ENCODE results near the gene SHISA8.

Gene SHISA8

DNA sequence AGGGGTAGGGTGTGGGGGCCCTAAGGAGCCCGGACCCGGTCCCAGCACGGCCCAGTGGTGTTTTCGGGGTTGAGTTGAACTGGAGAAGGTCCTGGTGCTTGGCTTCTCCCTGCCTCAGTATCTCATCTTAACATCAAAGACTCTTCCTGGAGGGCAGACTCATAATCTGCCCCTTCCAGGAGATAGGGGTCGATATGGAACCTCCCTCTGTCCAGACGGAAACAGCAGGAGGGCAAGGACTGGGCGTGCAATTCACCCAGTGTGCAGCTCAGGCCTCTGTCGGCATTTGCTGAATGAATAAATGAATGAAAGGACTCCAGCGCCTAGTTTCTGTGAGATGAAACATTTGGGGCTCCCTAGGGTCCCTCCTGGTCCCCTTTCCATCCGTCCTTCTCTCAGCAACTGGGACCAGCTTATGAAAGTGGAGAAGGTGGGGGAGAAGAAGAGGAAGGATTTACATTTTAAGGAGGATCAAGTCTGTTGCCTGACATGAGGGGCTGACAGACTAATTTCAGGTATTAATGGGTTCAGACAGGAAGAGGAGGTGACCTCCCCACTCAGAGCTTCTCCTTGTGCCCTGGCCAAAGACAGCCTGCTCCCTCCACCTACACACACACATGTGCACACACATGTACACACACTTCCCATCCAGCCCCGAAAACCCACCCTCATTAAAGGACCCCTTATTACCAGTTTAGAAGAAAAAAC is 1.1 kb upstream of the SHISA8 start:
- no peak for DNase-seq (ENCODE audit: extremely low read depth in 1 of 2, low read depth in 1 of 2)

GRCh38 chr22:41914611-41915034 is 251 bp downstream of the SHISA8 start:
- DNase-seq (ENCODE audit: extremely low read depth in 1 of 2, low read depth in 1 of 2), result no peak

- no peak for DNase-seq (ENCODE audit: extremely low read depth in 1 of 2, low read depth in 1 of 2)
These were observed 886 bp downstream of the SHISA8 start for GRCh38 chr22:41913842-41914534.

DNA sequence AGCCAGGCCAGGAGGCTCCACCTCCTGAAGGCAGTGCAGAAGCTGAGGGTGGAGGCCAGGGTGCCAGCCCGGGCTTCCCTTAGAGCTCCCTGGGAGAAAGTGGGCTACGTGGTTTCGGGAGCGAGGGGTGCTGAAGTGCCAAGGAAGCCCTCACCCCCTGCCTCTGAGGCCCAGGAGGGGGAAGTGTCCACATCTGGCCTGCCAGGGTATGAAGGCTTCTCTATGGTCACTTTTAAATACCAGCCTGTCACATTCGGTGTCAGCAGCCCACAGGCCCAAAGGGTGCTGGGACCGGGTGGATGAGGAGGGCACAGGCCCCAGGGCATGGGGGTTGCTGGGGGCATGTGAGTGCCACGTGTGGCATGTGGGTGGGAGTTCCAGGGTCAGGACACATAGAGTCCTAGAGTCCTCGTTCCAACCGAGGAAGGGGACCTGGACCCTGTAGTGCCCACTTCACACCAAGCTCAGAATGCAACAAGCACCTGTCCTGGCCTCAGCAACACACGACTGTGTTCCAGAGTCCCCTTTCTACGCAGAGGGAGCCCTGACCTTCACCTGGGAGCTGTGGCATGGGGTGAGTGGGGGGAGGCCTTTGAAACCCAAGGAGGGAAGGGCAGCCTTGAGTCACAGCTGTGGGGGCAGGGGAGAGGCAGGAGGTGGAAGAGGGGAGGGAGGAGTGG is 1.7 kb downstream of the SHISA8 start:
- DNase-seq (ENCODE audit: extremely low read depth in 1 of 2, low read depth in 1 of 2), result no peak

DNA sequence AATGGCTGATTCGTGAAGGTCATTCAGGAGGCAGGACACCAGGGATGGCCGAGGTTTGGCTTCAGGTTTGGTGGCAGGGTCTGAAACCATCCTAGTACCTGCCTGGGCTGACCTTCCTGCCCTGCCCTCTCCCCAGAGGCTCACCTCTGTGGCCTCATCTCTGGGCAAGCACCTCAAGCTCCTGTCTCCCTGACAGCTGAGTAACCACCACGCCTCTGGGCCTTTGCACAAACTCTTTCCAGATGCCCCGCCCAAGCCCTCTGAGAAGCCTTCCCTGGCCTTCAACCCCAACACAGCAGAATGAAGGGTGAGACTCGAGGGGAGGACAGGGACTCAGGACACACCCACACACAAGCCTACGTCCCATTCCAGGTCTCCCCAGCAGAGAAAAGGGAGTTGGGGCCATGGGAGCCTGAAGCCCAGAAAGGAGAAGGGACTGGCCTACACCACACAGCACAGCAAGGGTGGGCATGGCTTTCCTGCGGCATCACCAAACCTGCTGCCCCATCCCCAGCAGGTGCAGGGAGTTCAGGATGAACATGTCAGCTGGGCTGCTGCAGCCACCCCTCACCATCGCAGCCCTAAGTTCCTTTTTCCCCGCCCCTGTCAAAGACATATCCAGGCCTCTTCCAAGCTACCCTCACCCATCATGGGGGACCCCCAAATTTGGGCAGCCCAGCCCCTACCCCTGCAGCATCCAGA is 2.4 kb downstream of the SHISA8 start:
- no peak for DNase-seq (ENCODE audit: extremely low read depth in 1 of 2, low read depth in 1 of 2)

DNA sequence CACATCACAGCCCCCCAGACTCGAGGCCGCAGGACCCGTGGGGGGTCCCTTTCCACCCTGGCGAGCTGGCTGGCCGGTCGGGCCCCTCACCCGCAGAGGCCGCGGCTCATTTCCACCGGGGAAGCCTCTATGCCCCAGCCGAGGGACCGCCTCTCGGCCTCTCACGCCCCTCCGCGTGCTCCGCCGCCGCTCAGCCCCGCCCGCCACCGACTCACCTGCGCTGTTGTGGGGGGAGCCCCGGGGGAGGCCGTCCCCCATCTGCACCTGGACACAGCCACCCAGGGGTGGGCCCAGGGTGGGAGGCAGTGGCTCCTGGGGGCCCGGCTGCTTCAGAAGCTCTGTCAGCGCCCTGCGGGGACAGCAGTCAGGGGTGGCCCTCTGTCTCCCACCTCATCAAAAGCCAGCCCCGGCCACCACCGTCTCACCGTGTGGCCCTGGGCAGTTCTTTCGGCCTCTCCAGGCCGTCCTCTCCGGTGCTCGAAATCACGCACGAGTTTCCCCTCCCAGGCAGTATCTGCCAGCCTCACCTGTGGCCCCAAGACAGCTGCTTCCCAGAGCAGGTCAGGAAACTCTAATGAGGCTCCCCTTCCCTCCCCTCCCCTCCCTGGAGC is 3.8 kb downstream of the SHISA8 start:
- no peak for DNase-seq (ENCODE audit: extremely low read depth in 1 of 2, low read depth in 1 of 2)

- DNase-seq (ENCODE audit: extremely low read depth in 1 of 2, low read depth in 1 of 2), result peak in 1 of 2 donors; percentile 19
These were observed 4.5 kb downstream of the SHISA8 start for GRCh38 chr22:41910050-41911000.

DNA sequence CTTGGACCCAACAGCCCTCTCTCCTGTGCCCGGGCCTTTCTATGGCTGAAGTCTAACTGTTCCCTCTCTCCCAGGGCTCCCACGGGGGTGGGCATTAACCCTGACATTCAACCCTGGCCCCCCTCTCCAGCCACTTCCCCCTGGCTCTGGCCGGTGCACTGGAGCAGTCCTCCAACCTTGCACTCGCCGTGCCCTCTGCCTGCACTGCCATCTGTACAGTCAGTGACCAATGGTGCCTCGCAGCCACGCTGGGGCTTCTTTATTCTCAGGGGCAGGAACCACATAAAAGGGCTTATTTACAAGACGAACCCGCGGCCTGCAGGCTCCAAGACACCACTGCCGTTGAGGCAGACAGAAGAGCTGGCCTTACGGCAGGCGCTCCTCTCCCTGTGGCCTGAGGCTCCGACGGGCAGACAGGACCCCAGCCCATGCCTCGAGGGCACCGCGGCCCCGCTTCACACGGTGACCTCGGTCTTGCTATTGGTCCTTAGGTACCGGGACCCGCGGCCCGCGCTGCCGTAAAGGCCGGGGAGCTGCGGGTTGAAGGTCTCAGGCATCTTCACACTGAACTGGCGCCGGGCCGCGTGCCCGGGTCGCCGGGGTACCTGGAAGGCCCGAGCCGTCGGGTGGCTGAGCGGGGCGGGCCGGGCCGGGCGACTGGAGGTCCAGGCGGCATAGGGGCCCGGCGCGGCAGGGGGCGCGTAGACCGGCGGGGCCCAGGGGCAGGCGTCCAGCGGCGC is 5.4 kb downstream of the SHISA8 start:
- no peak for DNase-seq (ENCODE audit: extremely low read depth in 1 of 2, low read depth in 1 of 2)

DNA sequence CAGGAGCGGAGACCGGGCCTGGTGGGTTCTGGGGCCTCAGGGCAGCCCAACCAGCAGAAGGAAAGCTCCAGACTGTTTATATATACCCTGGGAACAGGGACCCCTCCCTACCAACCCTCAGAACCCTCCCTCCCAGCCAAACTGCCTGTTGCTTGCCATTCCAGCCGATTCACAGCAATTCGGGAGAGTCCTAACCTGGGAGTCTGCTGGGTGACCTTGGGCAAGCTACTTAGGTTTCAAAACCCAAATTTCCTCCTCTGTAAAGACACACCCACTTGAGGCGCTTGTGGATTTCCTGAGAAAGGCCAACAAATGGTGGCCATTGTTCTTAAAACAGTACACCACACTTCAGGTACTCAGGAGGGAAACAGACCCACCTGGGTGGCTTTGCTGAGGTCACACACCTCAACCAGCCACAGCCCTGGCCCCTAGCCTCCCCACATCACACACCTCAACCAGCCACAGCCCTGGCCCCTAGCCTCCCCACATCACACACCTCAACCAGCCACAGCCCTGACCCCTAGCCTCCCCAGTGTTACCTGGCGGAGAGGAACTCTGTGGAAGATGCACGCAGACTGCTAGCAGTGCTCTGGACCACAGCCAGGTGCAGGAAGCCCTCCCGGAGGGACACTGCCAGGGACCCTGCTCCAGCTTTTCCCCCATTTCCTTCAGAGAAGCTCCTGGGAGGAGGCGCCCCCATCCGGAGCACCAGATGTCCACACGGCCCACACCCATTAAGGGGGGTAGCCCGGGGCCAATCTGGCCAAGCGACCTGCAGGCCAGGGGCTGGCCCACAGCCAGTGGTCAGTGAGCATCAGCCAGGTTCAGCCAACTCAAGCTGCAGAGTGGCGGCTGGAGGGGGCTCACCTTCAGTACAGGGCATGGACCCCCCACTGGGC is 6.2 kb downstream of the SHISA8 start:
- no peak for DNase-seq (ENCODE audit: extremely low read depth in 1 of 2, low read depth in 1 of 2)

GRCh38 chr22:41907436-41908401 is 7.2 kb downstream of the SHISA8 start:
- no peak for DNase-seq (ENCODE audit: extremely low read depth in 1 of 2, low read depth in 1 of 2)

- no peak for DNase-seq (ENCODE audit: extremely low read depth in 1 of 2, low read depth in 1 of 2)
These were observed 8.1 kb downstream of the SHISA8 start for GRCh38 chr22:41906822-41907221.

DNA sequence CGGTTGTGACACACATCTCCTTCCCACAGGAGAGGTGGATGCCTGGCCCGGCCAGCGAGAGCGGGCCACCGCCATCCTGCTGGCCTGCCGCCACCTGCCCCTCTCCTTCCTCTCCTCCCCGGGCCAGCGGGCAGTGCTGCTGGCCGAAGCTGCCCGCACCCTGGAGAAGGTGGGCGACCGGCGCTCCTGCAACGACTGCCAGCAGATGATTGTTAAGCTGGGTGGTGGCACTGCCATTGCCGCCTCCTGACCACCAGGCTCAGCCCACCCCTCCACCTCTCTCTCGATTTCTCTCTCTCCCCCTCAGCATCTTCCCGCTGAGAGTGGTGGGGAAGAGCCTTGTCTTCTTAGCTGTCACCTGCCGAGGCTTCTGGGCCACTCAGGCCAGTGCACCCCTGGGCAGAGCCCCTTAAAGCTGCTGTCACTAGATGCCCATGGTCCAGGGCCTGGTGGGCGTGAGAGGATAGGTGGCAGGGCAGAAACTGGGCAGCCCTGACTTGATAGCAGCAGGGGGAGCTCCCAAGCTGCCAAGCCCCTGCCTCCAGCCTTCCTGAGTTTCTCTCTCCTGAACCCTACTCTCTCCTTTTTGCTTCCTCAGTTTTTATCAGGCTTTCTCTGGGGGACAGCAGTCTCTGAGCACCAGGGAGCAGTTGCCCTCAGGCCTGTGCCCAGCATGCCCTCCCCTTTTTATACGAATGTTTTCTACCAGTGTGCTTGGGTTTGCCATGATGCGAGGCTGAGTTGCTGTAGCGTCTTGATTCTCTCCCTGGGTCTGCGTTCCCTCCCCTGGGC is 9.3 kb downstream of the SHISA8 start:
- DNase-seq (ENCODE audit: extremely low read depth in 1 of 2, low read depth in 1 of 2), result no peak

- no peak for DNase-seq (ENCODE audit: extremely low read depth in 1 of 2, low read depth in 1 of 2)
These were observed 10.1 kb downstream of the SHISA8 start for GRCh38 chr22:41904450-41905410.

DNA sequence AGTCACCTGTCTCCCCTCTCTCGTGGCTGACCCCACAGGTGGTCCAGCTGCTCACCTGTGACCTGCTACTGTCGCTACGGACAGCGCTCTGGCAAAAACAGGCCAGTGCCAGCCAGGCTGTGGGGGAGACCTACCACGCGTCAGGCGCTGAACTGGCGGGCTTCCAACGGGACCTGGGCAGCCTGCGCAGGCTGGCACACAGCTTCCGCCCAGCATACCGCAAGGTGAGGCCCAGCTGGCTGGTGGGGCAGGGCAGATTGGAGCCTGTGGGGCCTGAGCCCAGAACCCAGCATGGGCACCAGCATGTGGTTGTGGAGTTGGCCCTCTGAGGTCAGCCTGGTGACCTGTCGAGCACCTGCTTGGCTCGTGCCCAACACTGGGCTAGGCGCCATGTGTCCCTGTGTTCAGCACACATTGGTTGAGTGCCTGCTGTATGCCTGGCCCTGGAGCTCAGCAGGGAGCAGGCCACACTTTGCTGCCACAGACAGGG is 11.9 kb downstream of the SHISA8 start:
- no peak for DNase-seq (ENCODE audit: extremely low read depth in 1 of 2, low read depth in 1 of 2)

DNA sequence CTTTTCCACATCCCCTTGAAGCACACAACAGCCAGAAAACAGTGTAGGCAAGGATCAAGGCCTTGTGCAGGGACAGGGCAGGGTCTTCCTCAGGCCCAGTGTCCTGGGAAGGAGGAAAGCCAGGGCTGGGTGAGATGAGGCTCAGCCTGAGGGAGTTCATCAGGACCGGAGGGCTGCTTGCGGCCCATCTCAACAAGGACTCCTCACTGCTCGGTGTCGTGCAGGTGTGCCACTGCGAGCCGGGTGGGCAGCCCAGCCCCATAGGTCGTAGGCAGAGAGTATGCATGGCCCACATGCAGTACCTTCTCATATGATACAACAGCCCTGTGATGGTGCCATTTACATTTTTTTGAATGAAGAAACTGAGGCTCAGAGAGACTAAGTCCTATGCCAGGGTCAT is 12.9 kb downstream of the SHISA8 start:
- no peak for DNase-seq (ENCODE audit: extremely low read depth in 1 of 2, low read depth in 1 of 2)
